ENCODE measurements around the gene PODXL2.

The PODXL2 gene

DNA sequence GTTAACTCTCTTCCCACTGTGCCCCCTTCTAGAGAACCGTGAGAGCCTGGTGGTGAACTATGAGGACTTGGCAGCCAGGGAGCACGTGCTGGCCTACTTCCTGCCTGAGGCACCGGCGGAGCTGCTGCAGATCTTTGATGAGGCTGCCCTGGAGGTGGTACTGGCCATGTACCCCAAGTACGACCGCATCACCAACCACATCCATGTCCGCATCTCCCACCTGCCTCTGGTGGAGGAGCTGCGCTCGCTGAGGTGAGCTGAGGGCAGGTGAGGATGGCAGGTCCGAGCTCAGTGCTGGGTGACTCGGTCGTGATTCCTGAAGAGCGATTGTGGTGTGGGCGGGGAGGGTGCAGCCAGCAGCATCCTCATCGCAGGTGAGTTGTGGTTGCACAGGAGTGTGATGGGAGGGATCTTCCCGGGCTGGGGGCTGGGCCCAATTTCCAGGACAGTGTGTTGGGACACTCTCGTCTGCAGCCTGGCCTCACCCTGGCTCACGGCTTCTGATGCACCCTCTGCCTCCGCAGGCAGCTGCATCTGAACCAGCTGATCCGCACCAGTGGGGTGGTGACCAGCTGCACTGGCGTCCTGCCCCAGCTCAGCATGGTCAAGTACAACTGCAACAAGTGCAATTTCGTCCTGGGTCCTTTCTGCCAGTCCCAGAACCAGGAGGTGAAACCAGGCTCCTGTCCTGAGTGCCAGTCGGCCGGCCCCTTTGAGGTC is 22.7 kb upstream of the PODXL2 start:
- DNase-seq, result no peak

DNA sequence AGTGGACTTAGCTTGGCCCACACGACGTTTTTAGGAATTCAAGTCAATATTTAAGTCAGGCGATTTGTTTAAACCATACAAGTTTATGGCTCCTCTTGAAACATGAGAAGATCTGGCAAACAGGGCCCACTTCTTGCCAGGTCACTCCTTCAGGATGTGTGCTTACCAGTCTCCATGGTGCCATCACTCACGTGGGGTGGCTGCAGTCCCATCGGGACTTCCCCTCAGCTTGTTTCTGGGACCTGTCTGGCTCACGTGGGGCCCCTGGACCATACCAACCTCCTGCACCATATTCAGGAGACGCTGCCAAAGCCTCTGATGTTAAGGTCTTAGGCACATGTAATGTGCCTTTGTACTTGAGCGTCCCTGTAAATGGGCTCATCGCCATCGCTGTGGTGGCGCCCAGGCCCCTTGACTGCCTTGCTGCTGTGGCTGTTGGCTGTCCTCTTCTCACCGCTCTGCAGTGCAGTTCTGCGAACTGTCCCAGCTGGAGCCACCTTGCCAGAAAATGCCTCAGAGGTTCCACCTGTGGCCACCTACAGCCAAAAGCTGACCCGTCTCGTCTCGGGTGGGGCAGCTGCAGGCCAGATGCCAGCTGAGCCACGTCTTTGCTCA is 21.9 kb upstream of the PODXL2 start:
- DNase-seq, result no peak

DNA sequence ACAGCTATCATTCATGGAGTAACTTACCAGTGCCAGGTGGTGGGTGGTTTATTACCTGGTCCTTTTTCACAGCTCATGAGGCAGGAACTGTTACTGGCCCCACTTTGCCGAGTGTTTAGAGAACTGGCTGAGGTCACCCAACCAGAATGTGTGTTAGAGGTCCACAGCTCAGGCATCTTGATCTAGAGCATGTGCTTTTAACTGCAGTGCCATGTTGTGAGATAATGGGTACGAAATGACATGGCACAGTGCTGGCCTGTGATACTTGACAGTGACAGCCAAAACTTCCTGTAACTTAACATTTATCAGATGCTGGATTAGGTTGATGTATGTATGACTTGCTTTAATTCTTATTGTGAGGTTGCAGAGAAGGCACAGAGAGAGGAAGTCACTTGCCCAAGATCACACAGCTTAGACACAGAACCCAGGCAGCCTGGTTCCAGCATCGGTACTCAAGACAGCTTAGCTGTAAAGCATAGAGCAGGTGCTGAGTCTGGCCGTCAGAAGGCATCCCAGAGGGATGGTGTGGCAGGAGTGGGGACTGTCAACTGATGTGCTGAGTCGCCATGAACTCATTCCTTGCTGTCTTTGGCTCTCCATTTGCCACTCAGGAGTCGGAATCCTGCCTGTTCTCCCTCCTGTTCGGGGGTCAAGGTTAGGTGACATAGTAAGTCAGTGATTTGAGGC is 21.2 kb upstream of the PODXL2 start:
- no peak for DNase-seq

DNA sequence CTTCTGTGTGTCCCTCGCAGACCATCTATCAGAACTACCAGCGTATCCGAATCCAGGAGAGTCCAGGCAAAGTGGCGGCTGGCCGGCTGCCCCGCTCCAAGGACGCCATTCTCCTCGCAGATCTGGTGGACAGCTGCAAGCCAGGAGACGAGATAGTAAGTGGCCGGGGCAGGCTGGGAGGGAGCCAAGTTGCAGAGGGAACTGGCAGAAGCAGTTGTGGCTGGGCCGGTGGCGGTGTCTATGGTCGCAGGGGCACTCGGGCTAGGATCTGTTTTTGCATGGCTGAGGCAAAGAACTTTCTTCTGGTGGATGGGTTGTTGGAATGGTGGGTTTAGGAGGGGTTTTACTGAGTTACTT is 20.6 kb upstream of the PODXL2 start:
- DNase-seq, result no peak

DNA sequence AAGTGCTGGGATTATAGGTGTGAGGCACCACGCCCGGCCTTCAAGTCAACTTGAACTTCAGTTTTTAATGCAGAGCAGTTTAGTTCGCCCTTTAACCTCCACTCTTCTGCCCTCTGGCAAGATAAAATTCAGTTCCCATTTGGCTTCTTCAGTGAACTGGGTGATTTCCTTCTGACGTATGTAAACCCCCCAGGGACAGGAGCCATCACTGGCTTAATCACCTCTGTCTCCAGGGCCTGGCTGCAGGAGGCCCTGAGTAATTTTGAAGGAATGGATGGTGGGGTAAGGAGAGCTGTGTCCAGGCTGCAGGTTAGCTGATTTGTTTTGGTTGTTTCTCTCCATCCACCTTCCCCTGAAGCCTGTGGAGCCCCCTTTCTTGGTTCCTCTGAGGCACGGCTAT is 18.9 kb upstream of the PODXL2 start:
- no peak for DNase-seq

DNA sequence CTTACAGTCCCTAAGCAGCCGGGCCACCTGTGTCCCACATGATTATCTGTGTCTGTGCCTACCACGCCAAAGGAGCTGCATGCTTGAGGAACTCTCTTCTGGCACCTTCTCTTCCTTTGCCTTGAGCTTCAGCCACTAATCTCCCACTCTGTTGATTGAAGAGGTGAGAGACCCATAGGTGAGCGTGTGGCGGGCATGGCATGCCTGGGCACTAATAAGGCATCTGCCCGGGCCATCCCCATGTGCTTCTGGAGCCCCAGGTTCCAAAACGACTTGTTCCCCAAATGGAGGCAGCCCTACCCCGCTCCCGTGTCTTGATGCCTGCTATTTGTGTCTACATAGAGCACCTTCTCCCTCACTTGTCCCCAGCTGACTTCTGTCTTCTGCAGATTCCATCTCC is 17.7 kb upstream of the PODXL2 start:
- DNase-seq, result no peak

DNA sequence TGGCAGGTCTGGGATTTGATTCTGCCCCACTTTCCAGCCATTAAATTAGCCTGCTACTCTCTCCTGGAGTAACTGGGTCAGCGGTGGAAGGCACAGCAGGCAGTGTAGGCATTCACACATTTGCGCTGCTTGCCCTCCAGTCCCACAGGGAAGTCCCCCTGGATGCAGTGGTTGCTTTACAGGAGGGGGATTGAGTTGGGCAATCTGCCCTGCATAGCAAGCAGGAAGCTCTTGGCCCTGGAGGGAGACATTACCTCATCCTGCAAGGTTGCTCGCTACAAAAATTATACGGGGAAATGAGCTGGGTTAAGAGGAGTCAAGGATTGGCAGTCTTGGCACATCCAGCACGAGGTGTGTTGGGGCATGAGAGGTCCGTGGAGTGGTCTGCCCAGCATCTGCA is 16.0 kb upstream of the PODXL2 start:
- DNase-seq, result no peak

DNA sequence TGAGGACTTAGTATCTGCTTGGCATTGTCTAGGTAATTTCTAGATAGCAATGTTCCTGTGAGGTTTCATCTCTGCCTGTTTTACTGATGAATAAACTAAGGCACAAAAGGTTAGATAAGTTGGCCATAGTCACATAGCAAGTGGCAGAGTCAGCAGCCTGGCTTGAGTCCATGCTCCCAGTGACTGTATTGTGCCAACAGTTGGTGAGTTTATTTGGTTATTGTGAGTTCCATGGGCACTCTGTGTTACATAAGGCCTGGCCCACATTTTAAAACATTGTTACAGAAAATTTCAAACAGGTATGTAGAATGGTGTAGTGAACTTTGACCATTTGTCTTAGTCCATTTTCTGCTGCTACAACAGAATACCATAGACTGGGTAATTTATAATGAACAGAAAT is 15.6 kb upstream of the PODXL2 start:
- DNase-seq, result no peak

DNA sequence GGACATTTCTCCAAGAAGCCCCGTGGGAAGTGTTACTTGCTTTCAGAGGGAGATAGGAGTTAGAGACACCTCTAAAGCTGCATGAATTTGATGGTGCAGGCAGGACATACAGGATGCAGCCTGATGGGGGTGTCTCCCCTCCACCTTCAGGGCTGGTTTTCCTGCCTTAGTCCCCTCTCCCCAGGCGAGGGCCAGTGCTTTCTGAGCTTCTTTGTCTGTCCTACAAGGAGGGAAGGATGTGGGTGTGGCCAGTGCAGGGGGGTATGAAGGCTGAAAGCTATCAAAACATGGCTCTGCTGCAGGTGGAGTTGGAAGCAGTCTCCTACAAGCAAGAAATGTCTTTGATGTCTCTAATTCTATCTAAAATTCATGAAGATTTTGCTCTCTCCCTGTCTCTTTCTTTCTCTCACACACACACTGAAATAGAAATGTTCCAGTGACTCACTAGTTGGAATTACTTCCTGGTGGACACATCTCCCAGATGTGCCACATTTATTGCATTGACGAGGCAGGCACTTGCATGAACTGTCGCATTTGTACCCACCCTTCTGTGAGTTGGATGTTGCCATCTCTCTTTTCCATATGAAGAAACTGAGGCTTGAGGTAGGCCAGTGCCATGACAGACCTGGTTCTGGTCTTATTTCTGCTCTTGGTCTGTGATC is 13.9 kb upstream of the PODXL2 start:
- no peak for DNase-seq

DNA sequence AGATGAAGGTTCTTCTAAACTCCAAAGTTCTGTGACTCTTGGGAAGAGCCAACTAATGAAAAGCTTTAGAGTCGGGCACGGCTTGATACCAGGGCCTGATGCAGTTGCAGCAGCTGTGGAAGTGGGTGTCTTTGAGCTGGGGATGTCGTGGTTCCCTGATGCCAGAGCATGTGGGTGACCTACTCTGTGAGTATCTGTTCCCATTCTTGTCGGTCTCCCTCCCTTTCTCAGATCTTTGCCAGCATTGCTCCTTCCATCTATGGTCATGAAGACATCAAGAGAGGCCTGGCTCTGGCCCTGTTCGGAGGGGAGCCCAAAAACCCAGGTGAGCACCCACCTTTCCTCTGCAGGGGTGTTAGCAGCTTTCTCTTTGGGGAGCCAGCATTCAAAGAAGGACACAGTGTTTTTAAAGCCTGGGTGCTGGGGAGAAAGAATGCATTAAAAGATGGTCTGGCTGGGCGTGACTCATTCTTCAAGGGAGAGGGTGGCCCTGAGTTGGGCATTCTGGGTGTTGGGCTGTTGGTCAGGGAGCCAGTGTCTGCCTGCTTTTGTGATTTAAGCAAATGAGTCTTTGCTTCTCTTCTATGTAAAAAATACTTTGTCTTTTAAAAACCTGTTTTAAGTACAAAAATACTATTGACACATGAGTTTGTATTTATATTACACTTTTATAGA is 13.2 kb upstream of the PODXL2 start:
- no peak for DNase-seq

DNA sequence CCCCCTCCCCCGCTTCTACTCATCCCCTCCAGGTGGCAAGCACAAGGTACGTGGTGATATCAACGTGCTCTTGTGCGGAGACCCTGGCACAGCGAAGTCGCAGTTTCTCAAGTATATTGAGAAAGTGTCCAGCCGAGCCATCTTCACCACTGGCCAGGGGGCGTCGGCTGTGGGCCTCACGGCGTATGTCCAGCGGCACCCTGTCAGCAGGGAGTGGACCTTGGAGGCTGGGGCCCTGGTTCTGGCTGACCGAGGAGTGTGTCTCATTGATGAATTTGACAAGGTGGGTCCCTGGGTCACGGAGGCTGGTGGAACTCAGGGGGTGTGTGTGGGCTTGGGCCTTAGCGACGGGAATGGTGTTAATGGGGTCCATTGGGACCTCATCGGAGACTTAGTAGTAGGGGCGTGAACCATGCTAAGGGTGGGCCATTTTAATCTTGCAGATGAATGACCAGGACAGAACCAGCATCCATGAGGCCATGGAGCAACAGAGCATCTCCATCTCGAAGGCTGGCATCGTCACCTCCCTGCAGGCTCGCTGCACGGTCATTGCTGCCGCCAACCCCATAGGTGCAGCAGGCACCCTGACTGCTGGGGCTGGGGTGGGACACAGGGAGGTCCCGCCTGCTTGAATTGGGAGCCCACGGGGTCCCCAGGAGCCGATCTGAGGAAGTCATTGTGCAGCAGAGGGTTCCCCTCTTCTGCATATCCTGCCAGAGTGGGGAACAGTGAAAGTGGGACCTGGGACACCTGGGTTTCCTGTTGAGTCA is 12.0 kb upstream of the PODXL2 start:
- DNase-seq, result no peak

DNA sequence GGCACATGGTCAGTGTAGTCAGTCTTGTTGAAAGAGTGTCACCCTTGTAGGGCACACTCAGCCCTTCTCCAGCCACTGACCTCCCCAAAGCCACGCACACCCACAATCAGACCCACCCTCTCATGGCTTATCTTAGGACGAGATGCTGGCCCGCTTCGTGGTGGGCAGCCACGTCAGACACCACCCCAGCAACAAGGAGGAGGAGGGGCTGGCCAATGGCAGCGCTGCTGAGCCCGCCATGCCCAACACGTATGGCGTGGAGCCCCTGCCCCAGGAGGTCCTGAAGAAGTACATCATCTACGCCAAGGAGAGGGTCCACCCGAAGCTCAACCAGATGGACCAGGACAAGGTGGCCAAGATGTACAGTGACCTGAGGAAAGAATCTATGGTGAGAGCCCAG is 10.1 kb upstream of the PODXL2 start:
- no peak for DNase-seq

DNA sequence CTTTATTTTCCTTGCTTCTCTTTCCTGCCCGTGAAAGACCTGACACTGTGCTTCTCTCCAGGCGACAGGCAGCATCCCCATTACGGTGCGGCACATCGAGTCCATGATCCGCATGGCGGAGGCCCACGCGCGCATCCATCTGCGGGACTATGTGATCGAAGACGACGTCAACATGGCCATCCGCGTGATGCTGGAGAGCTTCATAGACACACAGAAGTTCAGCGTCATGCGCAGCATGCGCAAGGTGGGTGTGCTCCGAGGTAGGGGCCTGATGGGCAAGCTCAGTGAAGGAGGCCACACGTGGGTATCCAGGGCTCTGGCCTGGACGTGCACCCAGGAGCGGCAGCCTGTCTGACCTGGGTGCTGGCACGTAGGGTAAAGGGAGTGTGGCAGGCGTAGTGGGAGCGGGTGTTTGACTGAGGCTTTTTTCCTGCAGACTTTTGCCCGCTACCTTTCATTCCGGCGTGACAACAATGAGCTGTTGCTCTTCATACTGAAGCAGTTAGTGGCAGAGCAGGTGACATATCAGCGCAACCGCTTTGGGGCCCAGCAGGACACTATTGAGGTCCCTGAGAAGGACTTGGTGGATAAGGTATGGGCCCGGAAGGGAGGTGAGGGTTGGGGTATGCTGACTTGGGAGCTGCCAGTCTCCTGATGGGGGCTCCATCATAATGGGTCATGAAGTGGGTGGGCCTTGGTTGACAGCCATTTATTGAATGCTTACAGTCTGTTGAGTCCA is 8.2 kb upstream of the PODXL2 start:
- no peak for DNase-seq

DNA sequence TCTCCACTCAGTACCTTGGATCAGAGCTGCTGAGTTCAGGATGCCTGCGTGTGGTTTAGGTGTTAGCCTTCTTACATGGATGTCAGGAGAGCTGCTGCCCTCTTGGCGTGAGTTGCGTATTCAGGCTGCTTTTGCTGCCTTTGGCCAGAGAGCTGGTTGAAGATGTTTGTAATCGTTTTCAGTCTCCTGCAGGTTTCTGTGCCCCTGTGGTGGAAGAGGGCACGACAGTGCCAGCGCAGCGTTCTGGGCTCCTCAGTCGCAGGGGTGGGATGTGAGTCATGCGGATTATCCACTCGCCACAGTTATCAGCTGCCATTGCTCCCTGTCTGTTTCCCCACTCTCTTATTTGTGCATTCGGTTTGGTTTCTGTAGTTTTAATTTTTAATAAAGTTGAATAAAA is 7.0 kb upstream of the PODXL2 start:
- DNase-seq, result no peak

DNA sequence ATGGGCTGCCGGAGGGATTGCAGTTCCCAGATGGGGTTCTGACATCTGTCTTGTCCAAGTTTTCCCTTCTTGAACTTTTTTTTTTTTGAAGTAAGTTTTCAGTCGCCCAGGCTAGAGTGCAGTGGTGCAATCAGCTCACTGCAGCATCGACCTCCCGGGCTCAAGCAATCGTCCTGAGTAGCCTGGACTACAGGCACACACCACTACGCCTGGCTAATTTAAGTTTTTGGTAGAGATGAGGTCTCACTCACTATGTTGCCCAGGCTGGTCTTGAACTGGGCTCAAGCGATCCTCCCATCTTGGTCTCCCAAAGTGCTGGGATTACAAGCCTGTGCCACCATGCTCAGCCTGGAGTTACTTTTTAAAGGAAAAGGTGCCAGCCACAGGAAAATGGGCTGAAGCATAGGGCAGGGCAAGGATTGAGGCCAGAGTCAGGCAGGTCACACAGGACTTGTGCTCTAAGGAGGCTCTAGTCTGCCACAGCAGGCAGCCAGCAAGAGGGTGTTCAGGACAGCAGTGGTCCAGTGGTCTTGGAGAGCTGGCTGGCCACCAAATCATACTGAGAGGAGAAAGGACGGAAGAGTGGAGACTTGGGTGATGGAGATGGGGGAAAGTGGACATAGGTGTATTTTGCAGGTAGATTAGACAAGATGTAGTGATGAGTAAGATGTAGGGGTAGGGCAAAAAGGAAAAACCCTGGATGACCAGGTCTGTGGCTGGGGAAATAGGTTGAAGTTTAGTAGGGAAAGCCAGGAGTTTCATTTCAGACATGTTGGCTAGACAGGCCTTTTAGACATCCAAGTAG is 6.0 kb upstream of the PODXL2 start:
- DNase-seq, result no peak

DNA sequence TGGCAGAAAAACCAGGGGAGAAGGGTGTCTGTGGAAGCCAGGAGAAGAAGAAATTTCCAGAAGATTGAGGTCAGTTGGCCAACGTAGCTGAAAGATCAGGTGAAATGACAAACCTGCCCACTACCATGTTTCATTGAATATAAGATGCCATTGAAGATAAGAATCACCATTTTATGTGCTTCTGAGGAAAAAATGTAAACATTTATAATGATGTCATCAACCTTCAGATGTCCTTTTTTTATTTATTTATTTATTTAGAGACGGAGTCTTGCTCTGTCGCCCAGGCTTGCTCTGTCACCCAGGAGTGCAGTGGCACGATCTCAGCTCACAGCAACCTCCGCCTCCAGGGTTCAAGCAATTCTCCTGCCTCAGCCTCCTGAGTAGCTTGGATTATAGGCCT is 4.9 kb upstream of the PODXL2 start:
- no peak for DNase-seq

DNA sequence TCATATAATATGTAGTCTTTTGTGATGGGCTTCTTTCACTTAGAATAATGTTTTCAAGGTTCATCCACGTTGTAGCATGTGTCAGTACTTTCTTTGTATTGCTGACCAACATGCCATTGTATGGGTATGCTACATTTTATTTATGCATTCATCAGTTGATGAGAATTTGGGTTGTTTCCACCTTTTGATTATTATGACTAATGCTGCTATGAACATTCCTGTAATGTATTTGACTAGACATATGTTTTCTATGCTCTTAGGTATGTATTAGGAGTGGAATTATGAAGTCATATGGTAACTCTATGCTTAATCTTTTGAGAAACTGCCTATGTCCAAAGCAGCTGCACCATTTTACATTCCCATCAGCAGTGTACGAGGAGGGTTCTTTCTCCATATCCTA is 3.2 kb upstream of the PODXL2 start:
- DNase-seq, result no peak

DNA sequence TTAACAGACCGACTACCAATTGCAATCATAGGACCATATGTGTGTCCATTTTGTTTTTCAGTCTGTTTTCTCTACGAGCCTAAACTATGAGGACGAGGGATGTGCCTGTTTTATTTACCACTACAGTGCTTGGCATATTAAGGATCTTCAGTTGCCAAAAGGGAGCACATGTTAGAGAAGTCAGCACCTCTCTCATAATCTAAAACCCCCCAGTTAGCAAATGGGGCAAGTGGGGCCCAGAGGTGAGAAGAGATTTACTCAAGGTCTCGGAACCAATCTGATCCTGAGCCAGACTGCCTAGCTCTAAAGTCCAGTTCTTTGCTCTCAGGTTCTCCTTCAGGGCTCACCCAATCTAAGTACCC is 578 bp upstream of the PODXL2 start:
- DNase-seq, result no peak

DNA sequence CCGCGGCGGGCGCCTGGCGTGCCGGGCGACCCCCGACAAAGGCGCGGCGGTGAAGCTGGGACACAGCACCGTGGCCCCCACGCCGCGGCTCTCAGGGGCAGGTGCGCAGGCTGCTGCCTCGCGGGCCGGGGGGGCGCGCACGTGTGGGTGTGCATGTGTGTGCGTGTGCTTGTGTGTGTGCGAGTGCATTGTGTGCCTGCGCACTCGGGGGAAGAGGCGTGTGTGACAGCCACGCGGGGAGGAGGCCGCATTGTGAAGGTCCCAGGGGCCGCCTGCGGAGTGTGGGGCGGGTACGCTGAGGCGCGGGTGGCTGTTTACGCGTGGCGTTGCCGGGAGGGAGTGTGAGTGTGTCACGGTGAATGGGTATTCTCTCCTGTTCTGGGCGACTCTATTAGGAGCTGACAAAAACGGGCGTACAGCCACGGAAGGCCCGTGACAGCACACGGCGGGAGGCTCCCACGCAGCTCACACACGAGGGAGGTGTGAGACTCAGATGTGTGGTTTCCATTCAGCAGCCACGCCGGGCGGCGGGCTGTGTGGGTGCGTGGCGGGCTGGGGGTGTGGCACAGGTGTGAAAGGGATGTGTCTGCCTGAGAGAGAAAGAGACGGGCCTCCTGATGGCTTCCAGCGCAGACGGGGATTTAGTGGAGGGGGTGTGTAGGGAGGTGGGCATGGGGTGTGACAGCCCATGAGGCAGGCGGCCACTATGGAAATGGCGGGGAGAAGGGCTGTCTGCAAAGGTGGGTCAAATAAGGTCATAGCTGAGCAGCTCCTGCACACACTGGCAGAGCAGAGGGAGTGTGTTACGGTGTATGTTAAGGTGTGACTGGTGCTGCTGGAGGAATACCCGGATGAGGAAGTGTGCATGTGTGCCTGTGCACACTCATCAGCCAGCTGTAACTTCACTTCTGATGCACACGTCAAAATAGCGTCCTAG is 750 bp downstream of the PODXL2 start:
- DNase-seq, result no peak

Data from KG1 (cell line).